SK-N-MC (cell line): Measurements from ENCODE around the gene MSTO1.

Experiments
- EZH2 ChIP-seq: fragments of 200-600 bp; sonication (generic); IDR thresholded peaks from one replicate; pipeline ENCODE4 v1.6.1; 2017; ENCODE audit warnings: antibody characterized with exemption
- FOXP2 ChIP-seq: optimal IDR thresholded peaks from 2 replicates; pipeline ENCODE3; 2011; ENCODE audit warnings: mild to moderate bottlenecking, moderate library complexity; ENCODE audit not compliant: insufficient read depth; ENCODE audit errors: extremely low read length, control extremely low read depth
- POLR2AphosphoS5 ChIP-seq: IDR thresholded peaks from 2 replicates; pipeline ENCODE4 v1.6.1; 2012; ENCODE audit warnings: mild to moderate bottlenecking, low read depth, low read length, borderline replicate concordance

DNA sequence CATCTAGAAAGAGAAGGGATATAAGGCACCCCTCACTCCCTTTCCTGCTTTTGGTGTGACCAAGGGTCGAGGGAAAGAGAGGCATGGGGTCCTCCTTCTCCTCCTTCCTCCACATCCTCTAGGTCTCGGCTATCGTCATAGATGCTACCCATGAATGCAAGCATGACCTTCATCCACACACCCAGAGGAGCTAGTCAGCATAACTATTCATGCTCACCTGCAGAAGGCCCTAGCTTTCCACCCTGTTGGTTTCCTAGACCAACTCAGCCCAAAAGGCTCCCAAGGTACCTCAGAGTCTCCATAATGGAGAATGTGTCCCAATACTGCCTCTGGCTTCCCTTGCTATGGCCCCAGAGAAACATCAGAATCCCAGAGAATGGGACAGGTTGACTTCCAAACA lies 33.2 kb downstream of the MSTO1 start:
- TF ChIP-seq POLR2AphosphoS5 (no peak), EZH2 (no peak), FOXP2 (no peak)
